ENCODE measurements around the gene PTPRN2. TPM values are rescaled to one million over a fixed set of nuclear protein-coding genes. Genes with fewer than 3 reads are reported as not detected.

Gene PTPRN2
- total RNA-seq, 2 experiments from 2014 or later = 0.70 TPM; not detected in 1

DNA sequence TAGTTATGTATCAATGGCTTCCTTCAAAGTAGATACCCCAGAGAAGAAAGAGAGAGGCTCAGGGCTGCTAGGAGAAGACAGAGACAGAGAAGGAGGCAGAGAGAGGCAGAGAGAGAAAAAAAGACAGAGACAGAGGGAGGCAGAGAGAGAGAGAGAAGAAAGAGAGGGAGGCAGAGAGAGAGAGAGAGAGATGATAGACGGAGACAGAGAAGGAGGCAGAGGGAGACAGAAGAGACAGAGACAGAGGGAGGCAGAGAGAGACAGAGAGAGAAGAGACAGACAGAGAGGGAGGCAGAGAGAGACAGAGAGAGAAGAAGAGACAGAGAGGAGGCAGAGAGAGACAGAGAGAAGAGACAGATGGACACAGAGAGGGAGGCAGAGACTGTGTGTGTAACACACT, 1062.9 kb downstream of the PTPRN2 start:
- intact Hi-C loops (cut with micrococcal nuclease; ENCODE audit: unreplicated experiment) = no loop called here
- ChIA-PET POLR2A (no interaction called here), CTCF (ENCODE audit: unreplicated experiment) (no interaction called here)
- H3K79me2 ChIP-seq (ENCODE audit: insufficient read depth, low read depth, low read length) = no peaks in the 10 kb centered on the region
- H4K20me1 ChIP-seq (ENCODE audit: insufficient read depth, low read length) = no peaks in the 10 kb centered on the region
- no peak overlapping the region for H3K4me2 ChIP-seq (ENCODE audit: low read length)
- no peaks in the 10 kb centered on the region for H3K9me3 ChIP-seq (ENCODE audit: low read length)
- H3K4me1 ChIP-seq (ENCODE audit: insufficient read depth, low read length, poor library complexity, severe bottlenecking) = peaks cover 12% of the 10 kb centered on the region
- no peak for DNase-seq (ENCODE audit: low spot score)
- H3K9me2 ChIP-seq (ENCODE audit: insufficient read depth, low read length) = no peaks in the 10 kb centered on the region
- H3K4me3 ChIP-seq (ENCODE audit: low read depth, low read length, poor library complexity, severe bottlenecking) = no peak overlapping the region
- H3K27ac ChIP-seq (ENCODE audit: low read depth, low read length, poor library complexity, severe bottlenecking) = no peak overlapping the region
- H3K36me3 ChIP-seq (ENCODE audit: insufficient read depth, low read length) = no peaks in the 10 kb centered on the region
- BruUV-seq (replicated peaks) = no TSS peak
- H2AFZ ChIP-seq (ENCODE audit: low read length) = no peak overlapping the region
- no peak for TF ChIP-seq CTCF (conservative IDR thresholded peaks at IDR 0.05; ENCODE audit: low read length)
- no peak for TF ChIP-seq EZH2phosphoT487 (IDR thresholded peaks at IDR 0.05; ENCODE audit: borderline replicate concordance, low read depth, low read length)

- Histone ChIP-seq H4K20me1 (ENCODE audit: insufficient read depth, low read length) (no peaks in the 10 kb centered on the region), H3K9me3 (ENCODE audit: low read length) (no peaks in the 10 kb centered on the region), H3K4me3 (ENCODE audit: low read depth, low read length, poor library complexity, severe bottlenecking) (no peak overlapping the region), H3K79me2 (ENCODE audit: insufficient read depth, low read depth, low read length) (no peaks in the 10 kb centered on the region), H3K36me3 (ENCODE audit: insufficient read depth, low read length) (no peaks in the 10 kb centered on the region), H3K4me2 (ENCODE audit: low read length) (no peak overlapping the region), H3K27ac (ENCODE audit: low read depth, low read length, poor library complexity, severe bottlenecking) (no peak overlapping the region), H3K4me1 (ENCODE audit: insufficient read depth, low read length, poor library complexity, severe bottlenecking) (peaks cover 19% of the 10 kb centered on the region), H3K9me2 (ENCODE audit: insufficient read depth, low read length) (no peaks in the 10 kb centered on the region), H2AFZ (ENCODE audit: low read length) (no peak overlapping the region)
- TF ChIP-seq CTCF (conservative IDR thresholded peaks at IDR 0.05; ENCODE audit: low read length) (no peak), EZH2phosphoT487 (IDR thresholded peaks at IDR 0.05; ENCODE audit: borderline replicate concordance, low read depth, low read length) (no peak)
- ChIA-PET POLR2A (no interaction called here), CTCF (ENCODE audit: unreplicated experiment) (no interaction called here)
- intact Hi-C loops (cut with micrococcal nuclease; ENCODE audit: unreplicated experiment) = no loop called here
- no TSS peak for BruUV-seq (replicated peaks)
- no peak for DNase-seq (ENCODE audit: low spot score)
These were observed 1063.7 kb downstream of the PTPRN2 start for GRCh38 chr7:157523766-157524421.

GRCh38 chr7:157523371-157523765, 1064.3 kb downstream of the PTPRN2 start:
- Histone ChIP-seq H2AFZ (ENCODE audit: low read length) (no peak overlapping the region), H3K9me2 (ENCODE audit: insufficient read depth, low read length) (no peaks in the 10 kb centered on the region), H3K4me1 (ENCODE audit: insufficient read depth, low read length, poor library complexity, severe bottlenecking) (peaks cover 19% of the 10 kb centered on the region), H3K27ac (ENCODE audit: low read depth, low read length, poor library complexity, severe bottlenecking) (no peak overlapping the region), H3K4me2 (ENCODE audit: low read length) (no peak overlapping the region), H3K79me2 (ENCODE audit: insufficient read depth, low read depth, low read length) (no peaks in the 10 kb centered on the region), H4K20me1 (ENCODE audit: insufficient read depth, low read length) (no peaks in the 10 kb centered on the region), H3K4me3 (ENCODE audit: low read depth, low read length, poor library complexity, severe bottlenecking) (no peak overlapping the region), H3K9me3 (ENCODE audit: low read length) (no peaks in the 10 kb centered on the region), H3K36me3 (ENCODE audit: insufficient read depth, low read length) (no peaks in the 10 kb centered on the region)
- CTCF ChIA-PET (ENCODE audit: unreplicated experiment) = no interaction called here
- TF ChIP-seq CTCF (conservative IDR thresholded peaks at IDR 0.05; ENCODE audit: low read length) (no peak), EZH2phosphoT487 (IDR thresholded peaks at IDR 0.05; ENCODE audit: borderline replicate concordance, low read depth, low read length) (no peak)
- intact Hi-C loops (cut with micrococcal nuclease; ENCODE audit: unreplicated experiment) = no loop called here
- DNase-seq (ENCODE audit: low spot score) = no peak
- no TSS peak for BruUV-seq (replicated peaks)
- POLR2A ChIA-PET = no interaction called here

Measured in OCI-LY7 (cell line).